ENCODE measurements around the gene C19orf67.
A peak's percentile ranks its signal among the peaks of the same experiment; 100 is the strongest.

Gene C19orf67

GRCh38 chr19:14119644-14120496 is 34.3 kb upstream of the C19orf67 start:
- no peaks in the 10 kb centered on the region for H3K36me3 ChIP-seq (replicated peaks)
- H3K27me3 ChIP-seq (replicated peaks), result no peaks in the 10 kb centered on the region
- TF ChIP-seq CTCF (IDR thresholded peaks at IDR 0.05; ENCODE audit: low read depth, low read length, missing control alignments), result no peak
- no peak overlapping the region for H3K4me3 ChIP-seq (ENCODE audit: low read depth, low read length)
- no peak overlapping the region for H3K27ac ChIP-seq
- no peak for DNase-seq
- in situ Hi-C loops (cut with HindIII; ENCODE audit: low pct_ligation_motif_present, low sequenced_read_pairs), result no loop called here

- in situ Hi-C loops (cut with HindIII; ENCODE audit: low pct_ligation_motif_present, low sequenced_read_pairs), result no loop called here
- Histone ChIP-seq H3K27me3 (replicated peaks) (no peaks in the 10 kb centered on the region), H3K4me3 (ENCODE audit: low read depth, low read length) (no peak overlapping the region), H3K36me3 (replicated peaks) (no peaks in the 10 kb centered on the region), H3K27ac (no peak overlapping the region)
- TF ChIP-seq CTCF (IDR thresholded peaks at IDR 0.05; ENCODE audit: low read depth, low read length, missing control alignments), result no peak
- no peak for DNase-seq
Observed at GRCh38 chr19:14119146-14119545, 33.6 kb upstream of the C19orf67 start.

GRCh38 chr19:14118165-14119051 is 32.8 kb upstream of the C19orf67 start:
- Histone ChIP-seq H3K27me3 (replicated peaks) (no peaks in the 10 kb centered on the region), H3K36me3 (replicated peaks) (no peaks in the 10 kb centered on the region), H3K27ac (peak overlapping the region; percentile 66), H3K4me3 (ENCODE audit: low read depth, low read length) (peak overlapping the region; percentile 53)
- in situ Hi-C loops (cut with HindIII; ENCODE audit: low pct_ligation_motif_present, low sequenced_read_pairs), result no loop called here
- no peak for TF ChIP-seq CTCF (IDR thresholded peaks at IDR 0.05; ENCODE audit: low read depth, low read length, missing control alignments)
- peak; percentile 28 for DNase-seq

- no peaks in the 10 kb centered on the region for H3K36me3 ChIP-seq (replicated peaks)
- no peaks in the 10 kb centered on the region for H3K27me3 ChIP-seq (replicated peaks)
- peak within 1 kb of the TSS; percentile 66 for H3K27ac ChIP-seq
- peak; percentile 98 for DNase-seq
- TF ChIP-seq CTCF (IDR thresholded peaks at IDR 0.05; ENCODE audit: low read depth, low read length, missing control alignments), result no peak
- in situ Hi-C loops (cut with HindIII; ENCODE audit: low pct_ligation_motif_present, low sequenced_read_pairs), result no loop called here
- peak within 1 kb of the TSS; percentile 78 for H3K4me3 ChIP-seq (ENCODE audit: low read depth, low read length)
Observed at GRCh38 chr19:14117668-14118164, 32.1 kb upstream of the C19orf67 start, which contains the start of gene PRKACA. TSS of gene PRKACA (minus strand) at chr19:14117762. CDS start at chr19:14117547, 215 bp downstream.

- Histone ChIP-seq H3K36me3 (replicated peaks) (no peaks in the 10 kb centered on the region), H3K27ac (no peak overlapping the region), H3K27me3 (replicated peaks) (no peaks in the 10 kb centered on the region), H3K4me3 (ENCODE audit: low read depth, low read length) (peak overlapping the region; percentile 78)
- no peak for TF ChIP-seq CTCF (IDR thresholded peaks at IDR 0.05; ENCODE audit: low read depth, low read length, missing control alignments)
- in situ Hi-C loops (cut with HindIII; ENCODE audit: low pct_ligation_motif_present, low sequenced_read_pairs), result no loop called here
- no peak for DNase-seq
Observed at GRCh38 chr19:14116918-14117578, 31.5 kb upstream of the C19orf67 start.

Data from brain microvascular endothelial cell (primary cell).